AML-193 (cell line): Measurements from ENCODE around the gene STK39.

ENCODE experiments used
- DNase-seq, 2 experiments: peaks; one replicate each; lab custom pipeline; 2025; lab: John Stamatoyannopoulos, UW

The STK39 gene

GRCh38 chr2:167925758-167926157 lies 321.6 kb downstream of the STK39 start:
- no peak for DNase-seq

GRCh38 chr2:167924556-167924955 lies 322.8 kb downstream of the STK39 start:
- DNase-seq, result no peak

- DNase-seq, result no peak
Measured at GRCh38 chr2:167916756-167917155, 330.6 kb downstream of the STK39 start.

DNA sequence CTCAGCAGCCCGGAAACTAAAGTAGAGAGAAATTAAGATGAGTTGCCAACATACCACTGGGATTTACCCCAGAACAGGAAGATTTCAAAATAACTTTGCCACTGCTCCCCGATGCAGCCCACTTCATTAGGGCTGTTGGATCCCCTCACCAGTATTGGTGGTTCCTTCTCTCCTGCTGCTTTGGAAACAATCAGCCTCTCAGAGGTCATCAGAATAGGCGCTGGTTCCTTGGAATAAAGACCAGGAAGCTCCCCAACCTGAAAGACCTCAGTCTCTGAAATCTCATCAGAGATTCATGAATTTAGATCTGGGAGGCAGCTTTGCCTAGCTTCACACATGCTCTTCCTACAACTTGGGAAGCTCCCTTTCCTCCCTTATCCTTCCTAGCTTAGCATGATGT lies 332.4 kb downstream of the STK39 start:
- DNase-seq, result no peak

DNA sequence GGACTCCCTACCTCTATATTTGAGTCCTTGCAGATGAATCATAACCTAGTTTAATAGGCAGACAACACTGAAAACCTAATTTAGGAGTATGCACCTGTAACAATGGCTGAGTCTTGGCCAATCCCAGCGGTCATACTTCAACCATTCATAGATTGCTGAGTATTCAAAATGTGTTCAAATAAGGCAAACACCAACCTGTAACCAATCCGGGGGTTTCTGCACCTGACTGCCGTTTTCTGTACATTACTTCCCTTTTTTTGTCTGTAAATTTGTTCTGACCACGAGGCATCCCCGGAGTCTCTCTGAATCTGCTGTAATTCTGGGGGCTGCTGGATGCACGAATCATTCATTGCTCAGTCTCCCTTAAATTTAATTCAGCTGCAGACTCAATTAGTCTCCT lies 338.6 kb downstream of the STK39 start:
- DNase-seq, result no peak

GRCh38 chr2:167905668-167906067 lies 341.7 kb downstream of the STK39 start:
- no peak for DNase-seq
